ACHN (cell line): ENCODE results near the gene ZCCHC24.
A peak's percentile ranks its signal among the peaks of the same experiment; 100 is the strongest.

Experiments used
- DNase-seq: peaks from one replicate; pipeline ENCODE4 v3.0.0-alpha.2; 2015
- in situ Hi-C: cut with HindIII; loops from 2 replicates; pipeline ENCODE4 v1.10.0; 2017; ENCODE audit warnings: low sequenced_read_pairs, low pct_ligation_motif_present, low pct_unique_long_range_greater_than_20kb

The ZCCHC24 gene

GRCh38 chr10:79445161-79445976 lies at the start of gene ZCCHC24:
TSS of gene ZCCHC24 (minus strand) at chr10:79445624. CDS start at chr10:79445440, 184 bp downstream.
- in situ Hi-C loops, result no loop called here
- peak; percentile 98 for DNase-seq

- in situ Hi-C loops, result loop anchor here (25.0 kb wide), 1 partner anchor 132 kb away; no protein-coding TSS in a partner anchor
- DNase-seq, result no peak
These were observed 48.4 kb upstream of the ZCCHC24 start for GRCh38 chr10:79493806-79494205.

- DNase-seq, result no peak
- in situ Hi-C loops, result loop anchor here (25.0 kb wide), 1 partner anchor 131 kb away; no protein-coding TSS in a partner anchor
These were observed 47.4 kb upstream of the ZCCHC24 start for GRCh38 chr10:79492839-79493238.

- no peak for DNase-seq
- in situ Hi-C loops, result loop anchor here (25.0 kb wide), 1 partner anchor 130 kb away; no protein-coding TSS in a partner anchor
These were observed 46.8 kb upstream of the ZCCHC24 start for GRCh38 chr10:79492256-79492655.

GRCh38 chr10:79491143-79491835 lies 45.9 kb upstream of the ZCCHC24 start:
- in situ Hi-C loops, result loop anchor here (25.0 kb wide), 1 partner anchor 129 kb away; no protein-coding TSS in a partner anchor
- DNase-seq, result no peak

GRCh38 chr10:79490400-79491142 lies 45.1 kb upstream of the ZCCHC24 start:
- DNase-seq, result no peak
- in situ Hi-C loops, result loop anchor here (25.0 kb wide), 1 partner anchor 128 kb away; no protein-coding TSS in a partner anchor

GRCh38 chr10:79488870-79489269 lies 43.4 kb upstream of the ZCCHC24 start:
- DNase-seq, result peak; percentile 20

GRCh38 chr10:79488336-79488735 lies 42.9 kb upstream of the ZCCHC24 start:
- DNase-seq, result peak; percentile 94
- in situ Hi-C loops, result loop anchor here (25.0 kb wide), 1 partner anchor 126 kb away; no protein-coding TSS in a partner anchor

More at GRCh38 chr10:79488870-79489269, 43.4 kb upstream of the ZCCHC24 start:
- in situ Hi-C loops, result loop anchor here (25.0 kb wide), 1 partner anchor 127 kb away; no protein-coding TSS in a partner anchor

- in situ Hi-C loops, result loop anchor here (25.0 kb wide), 1 partner anchor 125 kb away; no protein-coding TSS in a partner anchor
- DNase-seq, result peak; percentile 84
These were observed 42.1 kb upstream of the ZCCHC24 start for GRCh38 chr10:79487296-79488194.

GRCh38 chr10:79484476-79484875 lies 39.1 kb upstream of the ZCCHC24 start:
- in situ Hi-C loops, result loop anchor here (25.0 kb wide), 1 partner anchor 122 kb away; no protein-coding TSS in a partner anchor
- DNase-seq, result no peak

- in situ Hi-C loops, result loop anchor here (25.0 kb wide), 1 partner anchor 122 kb away; no protein-coding TSS in a partner anchor
- no peak for DNase-seq
These were observed 38.5 kb upstream of the ZCCHC24 start for GRCh38 chr10:79483948-79484347.

- no peak for DNase-seq
- in situ Hi-C loops, result loop anchor here (25.0 kb wide), 1 partner anchor 121 kb away; no protein-coding TSS in a partner anchor
These were observed 37.9 kb upstream of the ZCCHC24 start for GRCh38 chr10:79483299-79483698.

GRCh38 chr10:79482741-79483140 lies 37.3 kb upstream of the ZCCHC24 start:
- no peak for DNase-seq
- in situ Hi-C loops, result loop anchor here (25.0 kb wide), 1 partner anchor 120 kb away; no protein-coding TSS in a partner anchor

GRCh38 chr10:79482304-79482703 lies 36.9 kb upstream of the ZCCHC24 start:
- in situ Hi-C loops, result loop anchor here (25.0 kb wide), 1 partner anchor 120 kb away; no protein-coding TSS in a partner anchor
- no peak for DNase-seq

- DNase-seq, result no peak
- in situ Hi-C loops, result loop anchor here (25.0 kb wide), 1 partner anchor 117 kb away; no protein-coding TSS in a partner anchor
These were observed 34.0 kb upstream of the ZCCHC24 start for GRCh38 chr10:79479283-79479909.

GRCh38 chr10:79477456-79477855 lies 32.0 kb upstream of the ZCCHC24 start:
- in situ Hi-C loops, result loop anchor here (25.0 kb wide), 1 partner anchor 115 kb away; no protein-coding TSS in a partner anchor
- no peak for DNase-seq

GRCh38 chr10:79476645-79477044 lies 31.2 kb upstream of the ZCCHC24 start:
- in situ Hi-C loops, result loop anchor here (25.0 kb wide), 1 partner anchor 114 kb away; no protein-coding TSS in a partner anchor
- no peak for DNase-seq
